GM12878 (cell line): ENCODE measurements around the gene TCF7L2. TPM values are rescaled to one million over a fixed set of nuclear protein-coding genes. Genes with fewer than 3 reads are reported as not detected.

Experiments used
- ATAC-seq: fragments of 200-7000 bp; cut with Tn5 transposase; 3 replicates; pipeline ENCODE4 v1.9.1; 2020; ENCODE audit warnings: mild to moderate bottlenecking, moderate library complexity
- BruUV-seq: library from RNA; stranded (reverse); fragments of 400-500 nt; replicated peaks from 2 replicates; lab custom pipeline; 2021; lab: Mats Ljungman, UMichigan
- CTCF ChIA-PET: fragments of 300-600 bp; sonication (Branson Sonifier 250); formaldehyde crosslinking; extraction: SDS; loops from one replicate; lab custom pipeline; 2021; ENCODE audit warnings: inconsistent platforms; lab: Yijun Ruan, JAX
- POLR2A ChIA-PET: fragments of 350-600 bp; formaldehyde crosslinking; extraction: SDS; loops from one replicate; lab custom pipeline; 2021; ENCODE audit warnings: inconsistent platforms; lab: Charles Lee
- RAD21 ChIA-PET: fragments of 300-600 bp; sonication (Branson Sonifier 250); formaldehyde crosslinking; loops from one replicate; lab custom pipeline; 2023; ENCODE audit warnings: antibody characterized with exemption; ENCODE audit not compliant: unreplicated experiment; lab: Charles Lee
- SMC1A ChIA-PET: fragments of 300-600 bp; sonication (Branson Sonifier 250); formaldehyde crosslinking; loops from one replicate; lab custom pipeline; 2023; ENCODE audit not compliant: unreplicated experiment, uncharacterized antibody; lab: Charles Lee
- DNase-seq: peaks from one replicate; pipeline ENCODE4 v3.0.0-alpha.2; 2011; ENCODE audit warnings: low read depth, low spot score
- FAIRE-seq: peaks from 3 replicates; lab custom pipeline; 2011; peaks lifted over from hg19 to GRCh38; lab: Jason Lieb, UNC
- H2AFZ ChIP-seq: 2 replicates; pipeline ENCODE4 v1.6.0; 2011; ENCODE audit warnings: low read depth, low read length, control low read depth; ENCODE audit not compliant: control insufficient read depth
- H3K27ac ChIP-seq: 2 replicates; pipeline ENCODE4 v1.5.1; 2011; ENCODE audit warnings: control low read depth; ENCODE audit not compliant: control insufficient read depth, insufficient read depth
- H3K27me3 ChIP-seq, 2 experiments: replicated peaks in 1 of 2; 2 replicates each; pipeline versions ENCODE4 v1.6.0 to v1.6.1; 2011; ENCODE audit warnings: low read length in 1 of 2; ENCODE audit not compliant: control insufficient read depth in 2 of 2, insufficient read depth in 2 of 2
- H3K36me3 ChIP-seq, 2 experiments: 2 replicates each; pipeline ENCODE4 v1.5.1; 2011; ENCODE audit warnings: low read length in 1 of 2; ENCODE audit not compliant: control insufficient read depth in 2 of 2, insufficient read depth in 2 of 2
- H3K4me1 ChIP-seq: 2 replicates; pipeline ENCODE4 v1.6.1; 2011; ENCODE audit warnings: mild to moderate bottlenecking, low read length, moderate library complexity, mixed read lengths; ENCODE audit not compliant: control insufficient read depth, insufficient read depth
- H3K4me2 ChIP-seq: 2 replicates; pipeline ENCODE4 v1.6.0; 2011; ENCODE audit warnings: control low read depth; ENCODE audit not compliant: control insufficient read depth, insufficient read depth
- H3K4me3 ChIP-seq: fragments of 200-600 bp; sonication (generic); 2 replicates; pipeline ENCODE4 v1.5.1; 2016
- H3K79me2 ChIP-seq: 2 replicates; pipeline ENCODE4 v1.6.0; 2011; ENCODE audit warnings: low read length; ENCODE audit not compliant: control insufficient read depth, insufficient read depth
- H3K9ac ChIP-seq: 2 replicates; pipeline ENCODE4 v1.8.0; 2011; ENCODE audit warnings: low read length, control low read depth, mixed read lengths; ENCODE audit not compliant: control insufficient read depth, insufficient read depth
- H3K9me3 ChIP-seq: replicated peaks from 3 replicates; pipeline ENCODE4 v1.5.1; 2011; ENCODE audit warnings: mild to moderate bottlenecking, low read length; ENCODE audit not compliant: control insufficient read depth, insufficient read depth
- H4K20me1 ChIP-seq: 2 replicates; pipeline ENCODE4 v1.6.0; 2011; ENCODE audit not compliant: control insufficient read depth, insufficient read depth
- CEBPB ChIP-seq, 2 experiments: fragments of 150-350 bp in 1 of 2; IDR thresholded peaks; 2 replicates each; pipeline ENCODE4 v1.6.1; 2012 to 2014; ENCODE audit warnings: low read depth in 2 of 2, low read length in 2 of 2, borderline replicate concordance in 1 of 2, inconsistent platforms in 1 of 2
- DPF2 ChIP-seq: fragments of 450-650 bp; IDR thresholded peaks from 2 replicates; pipeline ENCODE4 v1.6.1; 2017; ENCODE audit warnings: mild to moderate bottlenecking
- FOS ChIP-seq: IDR thresholded peaks from 3 replicates; pipeline ENCODE4 v1.6.1; 2011; ENCODE audit warnings: borderline replicate concordance; ENCODE audit not compliant: insufficient read length; ENCODE audit errors: extremely low read depth
- MEF2A ChIP-seq: IDR thresholded peaks from 2 replicates; pipeline ENCODE4 v1.6.1; 2011; ENCODE audit warnings: low read depth, mild to moderate bottlenecking, low read length, moderate library complexity; ENCODE audit not compliant: insufficient read depth
- PKNOX1 ChIP-seq: fragments of 450-650 bp; IDR thresholded peaks from 2 replicates; pipeline ENCODE4 v1.6.1; 2016; ENCODE audit warnings: mild to moderate bottlenecking
- RELA ChIP-seq: fragments of 450-650 bp; IDR thresholded peaks from 2 replicates; pipeline ENCODE4 v1.8.0; 2014; ENCODE audit warnings: borderline replicate concordance; ENCODE audit not compliant: partially characterized antibody
- USF1 ChIP-seq: IDR thresholded peaks from 2 replicates; pipeline ENCODE4 v1.6.1; 2011; ENCODE audit warnings: borderline replicate concordance, low read depth, mild to moderate bottlenecking, moderate library complexity, mixed read lengths, low read length; ENCODE audit not compliant: insufficient read depth; ENCODE audit errors: extremely low read length
- ZNF217 ChIP-seq: fragments of 450-650 bp; IDR thresholded peaks from 2 replicates; pipeline ENCODE4 v1.6.1; 2017; ENCODE audit warnings: antibody characterized with exemption, mild to moderate bottlenecking
- ZNF24 ChIP-seq: fragments of 450-650 bp; IDR thresholded peaks from 2 replicates; pipeline ENCODE4 v1.6.1; 2017; ENCODE audit warnings: antibody characterized with exemption, mild to moderate bottlenecking
- WGBS: methylation state at CpG from one replicate; pipeline ENCODE4 v1.1.6; 2016; ENCODE audit warnings: low lambda C conversion rate; ENCODE audit not compliant: insufficient replicate concordance, insufficient coverage; ENCODE audit errors: missing lambda C conversion rate; 5-methylcytosine and 5-hydroxymethylcytosine counted together
- in situ Hi-C: fragments of 300-500 bp; cut with MboI; formaldehyde crosslinking; loops from 9 replicates; pipeline ENCODE4 v1.14.3; 2018; ENCODE audit warnings: mixed read lengths
- intact Hi-C: fragments of 100-400 bp; cut with micrococcal nuclease; formaldehyde crosslinking; loops from one replicate; pipeline ENCODE4 v1.14.2; 2022; ENCODE audit not compliant: unreplicated experiment
- polyA plus RNA-seq, 11 experiments: library from polyadenylated mRNA; depleted of rRNA in 4 of 11; unstranded in 6 of 11; stranded (reverse) in 5 of 11; fragments of >200 nt; fragmentation: Nextera tagmentation in 4 of 11; fragmentation: Illumina TruSeq in 1 of 11; extraction: Ambion mirVana in 4 of 11; extraction: Trizol in 1 of 11; gene quantifications; 1 replicate in 1 of 11; 2 replicates in 10 of 11; pipeline versions ENCODE4 v1.2.1 to v1.2.3, GENCODE V29; 2011 to 2016; ENCODE audit warnings: inconsistent platforms in 2 of 11, missing spikeins in 2 of 11, low read depth in 1 of 11
- total RNA-seq, 4 experiments: library from RNA; depleted of rRNA in 3 of 4; stranded (reverse); fragments of >200 nt in 3 of 4; fragmentation: Illumina TruSeq in 1 of 4; extraction: Trizol in 1 of 4; gene quantifications; 2 replicates each; pipeline versions ENCODE4 v1.2.1 to v1.2.3, GENCODE V29; 2013 to 2021
- TF ChIP-seq, protein P1 (sequence below): fragments of 450-650 bp; IDR thresholded peaks from 2 replicates; pipeline ENCODE4 v1.6.1; 2017; ENCODE audit warnings: mild to moderate bottlenecking, moderate library complexity
- TF ChIP-seq, protein P2 (sequence below): fragments of 450-650 bp; formaldehyde crosslinking; IDR thresholded peaks from 2 replicates; pipeline ENCODE4 v1.4.0; 2020; ENCODE audit warnings: mild to moderate bottlenecking, moderate library complexity

TCF7L2 gene
- total and polyA plus RNA-seq, 10 of the 15 experiments (the other 5 are each of a cell fraction or from before 2014, with no cell fraction given) = 0.02 to 1.1 (median 0.35) TPM; not detected in 4

DNA sequence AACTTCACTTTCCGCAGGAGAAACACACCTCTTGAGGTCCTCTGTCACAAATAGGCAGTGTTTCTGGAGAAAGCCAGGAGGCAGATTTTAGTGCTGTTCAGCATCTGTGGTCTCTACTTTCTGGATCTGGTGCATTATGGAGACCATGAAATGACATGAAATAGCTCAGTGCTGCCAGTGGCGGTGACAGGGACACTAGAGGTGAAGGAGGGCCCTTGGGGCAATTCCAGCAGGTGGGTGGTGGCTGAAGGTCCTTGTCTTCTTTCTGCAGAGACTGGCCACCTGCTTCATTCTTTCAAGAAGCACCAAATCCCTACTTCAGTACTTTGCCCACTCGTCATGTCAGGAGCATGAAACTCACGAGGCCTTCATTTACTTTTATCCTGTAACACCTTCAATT, 135.7 kb downstream of the TCF7L2 start:
- Histone ChIP-seq H3K79me2 (no peaks in the 10 kb centered on the region), H4K20me1 (no peaks in the 10 kb centered on the region), H3K9ac (no peak overlapping the region), H3K27me3 (peaks cover 0 to 3% of the 10 kb centered on the region in 2 experiments; a peak in 3 of 4 replicates), H3K4me1 (no peaks in the 10 kb centered on the region), H3K4me2 (no peak overlapping the region), H3K27ac (no peak overlapping the region), H3K4me3 (no peak overlapping the region), H3K36me3 (no peaks in the 10 kb centered on the region), H3K9me3 (no peaks in the 10 kb centered on the region; the same call in 2 of the 3 replicates), H2AFZ (no peak overlapping the region)
- DNase-seq (no peak), ATAC-seq (no peak), FAIRE-seq (no peak)
- intact Hi-C loops (no loop called here), in situ Hi-C loops (no loop called here)
- 19% methylated on average over 4 of the region's 4 CpGs for WGBS
- POLR2A ChIA-PET = no interaction called here
- RAD21 ChIA-PET = interaction anchor here (1.0 kb wide), 1 partner anchor 10 kb away, joined by 3 read pairs; no protein-coding TSS in a partner anchor
- no TSS peak for BruUV-seq
- TF ChIP-seq, protein P1, sequence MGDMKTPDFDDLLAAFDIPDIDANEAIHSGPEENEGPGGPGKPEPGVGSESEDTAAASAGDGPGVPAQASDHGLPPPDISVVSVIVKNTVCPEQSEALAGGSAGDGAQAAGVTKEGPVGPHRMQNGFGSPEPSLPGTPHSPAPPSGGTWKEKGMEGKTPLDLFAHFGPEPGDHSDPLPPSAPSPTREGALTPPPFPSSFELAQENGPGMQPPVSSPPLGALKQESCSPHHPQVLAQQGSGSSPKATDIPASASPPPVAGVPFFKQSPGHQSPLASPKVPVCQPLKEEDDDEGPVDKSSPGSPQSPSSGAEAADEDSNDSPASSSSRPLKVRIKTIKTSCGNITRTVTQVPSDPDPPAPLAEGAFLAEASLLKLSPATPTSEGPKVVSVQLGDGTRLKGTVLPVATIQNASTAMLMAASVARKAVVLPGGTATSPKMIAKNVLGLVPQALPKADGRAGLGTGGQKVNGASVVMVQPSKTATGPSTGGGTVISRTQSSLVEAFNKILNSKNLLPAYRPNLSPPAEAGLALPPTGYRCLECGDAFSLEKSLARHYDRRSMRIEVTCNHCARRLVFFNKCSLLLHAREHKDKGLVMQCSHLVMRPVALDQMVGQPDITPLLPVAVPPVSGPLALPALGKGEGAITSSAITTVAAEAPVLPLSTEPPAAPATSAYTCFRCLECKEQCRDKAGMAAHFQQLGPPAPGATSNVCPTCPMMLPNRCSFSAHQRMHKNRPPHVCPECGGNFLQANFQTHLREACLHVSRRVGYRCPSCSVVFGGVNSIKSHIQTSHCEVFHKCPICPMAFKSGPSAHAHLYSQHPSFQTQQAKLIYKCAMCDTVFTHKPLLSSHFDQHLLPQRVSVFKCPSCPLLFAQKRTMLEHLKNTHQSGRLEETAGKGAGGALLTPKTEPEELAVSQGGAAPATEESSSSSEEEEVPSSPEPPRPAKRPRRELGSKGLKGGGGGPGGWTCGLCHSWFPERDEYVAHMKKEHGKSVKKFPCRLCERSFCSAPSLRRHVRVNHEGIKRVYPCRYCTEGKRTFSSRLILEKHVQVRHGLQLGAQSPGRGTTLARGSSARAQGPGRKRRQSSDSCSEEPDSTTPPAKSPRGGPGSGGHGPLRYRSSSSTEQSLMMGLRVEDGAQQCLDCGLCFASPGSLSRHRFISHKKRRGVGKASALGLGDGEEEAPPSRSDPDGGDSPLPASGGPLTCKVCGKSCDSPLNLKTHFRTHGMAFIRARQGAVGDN = no peak
- TF ChIP-seq USF1 (no peak), CEBPB (IDR thresholded peaks at IDR 0.05; ENCODE audit: borderline replicate concordance in 1 of 2, low read depth in 2 of 2, low read length in 2 of 2) (no peak), ZNF217 (no peak), FOS (no peak), ZNF24 (no peak), MEF2A (no peak), PKNOX1 (no peak), RELA (no peak), DPF2 (no peak)
- TF ChIP-seq, protein P2, sequence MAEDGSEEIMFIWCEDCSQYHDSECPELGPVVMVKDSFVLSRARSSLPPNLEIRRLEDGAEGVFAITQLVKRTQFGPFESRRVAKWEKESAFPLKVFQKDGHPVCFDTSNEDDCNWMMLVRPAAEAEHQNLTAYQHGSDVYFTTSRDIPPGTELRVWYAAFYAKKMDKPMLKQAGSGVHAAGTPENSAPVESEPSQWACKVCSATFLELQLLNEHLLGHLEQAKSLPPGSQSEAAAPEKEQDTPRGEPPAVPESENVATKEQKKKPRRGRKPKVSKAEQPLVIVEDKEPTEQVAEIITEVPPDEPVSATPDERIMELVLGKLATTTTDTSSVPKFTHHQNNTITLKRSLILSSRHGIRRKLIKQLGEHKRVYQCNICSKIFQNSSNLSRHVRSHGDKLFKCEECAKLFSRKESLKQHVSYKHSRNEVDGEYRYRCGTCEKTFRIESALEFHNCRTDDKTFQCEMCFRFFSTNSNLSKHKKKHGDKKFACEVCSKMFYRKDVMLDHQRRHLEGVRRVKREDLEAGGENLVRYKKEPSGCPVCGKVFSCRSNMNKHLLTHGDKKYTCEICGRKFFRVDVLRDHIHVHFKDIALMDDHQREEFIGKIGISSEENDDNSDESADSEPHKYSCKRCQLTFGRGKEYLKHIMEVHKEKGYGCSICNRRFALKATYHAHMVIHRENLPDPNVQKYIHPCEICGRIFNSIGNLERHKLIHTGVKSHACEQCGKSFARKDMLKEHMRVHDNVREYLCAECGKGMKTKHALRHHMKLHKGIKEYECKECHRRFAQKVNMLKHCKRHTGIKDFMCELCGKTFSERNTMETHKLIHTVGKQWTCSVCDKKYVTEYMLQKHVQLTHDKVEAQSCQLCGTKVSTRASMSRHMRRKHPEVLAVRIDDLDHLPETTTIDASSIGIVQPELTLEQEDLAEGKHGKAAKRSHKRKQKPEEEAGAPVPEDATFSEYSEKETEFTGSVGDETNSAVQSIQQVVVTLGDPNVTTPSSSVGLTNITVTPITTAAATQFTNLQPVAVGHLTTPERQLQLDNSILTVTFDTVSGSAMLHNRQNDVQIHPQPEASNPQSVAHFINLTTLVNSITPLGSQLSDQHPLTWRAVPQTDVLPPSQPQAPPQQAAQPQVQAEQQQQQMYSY (CRISPR knock-in tag) = no peak
- SMC1A ChIA-PET = no interaction called here
- CTCF ChIA-PET = no interaction called here
